K562 (cell line): ENCODE results near the gene GPD2. TPM values are rescaled to one million over a fixed set of nuclear protein-coding genes. Genes with fewer than 3 reads are reported as not detected.

Source experiments
- ATAC-seq: fragments of 200-7000 bp; cut with Tn5 transposase; 3 replicates; pipeline ENCODE4 v1.9.1; 2020; ENCODE audit warnings: moderate library complexity
- BruUV-seq: library from RNA; stranded (reverse); fragments of 400-500 nt; replicated peaks from 2 replicates; lab custom pipeline; 2021; lab: Mats Ljungman, UMichigan
- CTCF ChIA-PET: fragments of 300-600 bp; formaldehyde crosslinking; extraction: SDS; loops from one replicate; lab custom pipeline; 2021; ENCODE audit warnings: low intra/inter-chr PET ratio; lab: Yijun Ruan, JAX
- POLR2A ChIA-PET: fragments of 300-600, 350-650 bp; sonication (Branson Sonifier 250); formaldehyde crosslinking; extraction: SDS; loops from one replicate; lab custom pipeline; 2021; ENCODE audit warnings: antibody characterized with exemption, inconsistent platforms; lab: Yijun Ruan, JAX
- DNase-seq, 4 experiments: peaks; one replicate each; pipeline versions ENCODE4 v3.0.0 to v3.0.0-alpha.2; 2011 to 2018; ENCODE audit warnings: low spot score in 3 of 4, mixed read lengths in 3 of 4; ENCODE audit errors: extremely low read depth in 1 of 4
- FAIRE-seq: peaks from 2 replicates; lab custom pipeline; 2011; peaks lifted over from hg19 to GRCh38; lab: Jason Lieb, UNC
- H2AFZ ChIP-seq: 2 replicates; pipeline ENCODE4 v1.6.0; 2011; ENCODE audit warnings: low read depth, low read length, control low read depth, inconsistent platforms
- H3K27ac ChIP-seq: fragments of 200-600 bp; 3 replicates; pipeline ENCODE4 v1.8.0; 2011; ENCODE audit warnings: low read depth, mild to moderate bottlenecking, control low read depth, inconsistent platforms, low read length, moderate library complexity, mixed read lengths; ENCODE audit errors: extremely low read depth
- H3K27me3 ChIP-seq, 2 experiments: fragments of 300-600 bp in 1 of 2; 2 replicates in 1 of 2; 3 replicates in 1 of 2; pipeline versions ENCODE4 v1.6.0 to v1.8.0; 2011; ENCODE audit warnings: inconsistent platforms in 2 of 2, low read length in 2 of 2, mild to moderate bottlenecking in 1 of 2, mixed read lengths in 1 of 2, moderate library complexity in 1 of 2; ENCODE audit not compliant: control insufficient read depth in 2 of 2, insufficient read depth in 2 of 2
- H3K36me3 ChIP-seq: fragments of 300-600 bp; 3 replicates; pipeline ENCODE4 v1.8.0; 2011; ENCODE audit warnings: mild to moderate bottlenecking, low read length, inconsistent platforms; ENCODE audit not compliant: control insufficient read depth, insufficient read depth
- H3K4me1 ChIP-seq, 2 experiments: fragments of 200-600 bp in 1 of 2; replicated peaks in 1 of 2; 2 replicates in 1 of 2; 3 replicates in 1 of 2; pipeline versions ENCODE4 v1.5.1 to v1.8.0; 2011; ENCODE audit warnings: inconsistent platforms in 2 of 2, low read length in 2 of 2, mild to moderate bottlenecking in 1 of 2, mixed read lengths in 1 of 2, moderate library complexity in 1 of 2; ENCODE audit not compliant: control insufficient read depth in 2 of 2, insufficient read depth in 2 of 2
- H3K4me2 ChIP-seq: 2 replicates; pipeline ENCODE4 v1.6.1; 2011; ENCODE audit warnings: low read length, control low read depth, inconsistent platforms, mixed read lengths; ENCODE audit not compliant: insufficient read depth
- H3K4me3 ChIP-seq: fragments of 200-600 bp; sonication (generic), shearing (Covaris generic); 2 replicates; pipeline ENCODE4 v1.5.1; 2016; ENCODE audit warnings: control low read depth, inconsistent platforms
- H3K79me2 ChIP-seq: fragments of 200-600 bp; 3 replicates; pipeline ENCODE4 v1.8.0; 2011; ENCODE audit warnings: low read length, inconsistent platforms; ENCODE audit not compliant: control insufficient read depth, insufficient read depth
- H3K9ac ChIP-seq, 2 experiments: 2 replicates each; pipeline versions ENCODE4 v1.6.0 to v1.6.1; 2011; ENCODE audit warnings: low read depth in 2 of 2, low read length in 2 of 2, control low read depth in 1 of 2, inconsistent platforms in 1 of 2, mild to moderate bottlenecking in 1 of 2, mixed read lengths in 1 of 2; ENCODE audit not compliant: insufficient read depth in 1 of 2
- H3K9me1 ChIP-seq: one replicate; pipeline ENCODE4 v1.6.0; 2011; ENCODE audit warnings: inconsistent platforms, mild to moderate bottlenecking, low read length, moderate library complexity; ENCODE audit not compliant: control insufficient read depth, insufficient read depth
- H3K9me3 ChIP-seq: replicated peaks from 2 replicates; pipeline ENCODE4 v1.5.1; 2011; ENCODE audit warnings: low read depth, low read length, inconsistent platforms; ENCODE audit not compliant: control insufficient read depth, insufficient read depth
- H4K20me1 ChIP-seq: replicated peaks from 2 replicates; pipeline ENCODE4 v1.6.1; 2011; ENCODE audit warnings: low read length, inconsistent platforms, mixed read lengths; ENCODE audit not compliant: control insufficient read depth, insufficient read depth
- CBX2 ChIP-seq: fragments of 200-600 bp; sonication (generic); IDR thresholded peaks from one replicate; pipeline ENCODE4 v1.6.1; 2012; ENCODE audit warnings: mild to moderate bottlenecking, low read length, inconsistent platforms; ENCODE audit not compliant: insufficient read depth, poor library complexity, severe bottlenecking
- CREB3L1 ChIP-seq: fragments of 450-650 bp; IDR thresholded peaks from 2 replicates; pipeline ENCODE4 v1.6.1; 2014; ENCODE audit warnings: low read depth, mild to moderate bottlenecking, moderate library complexity, borderline replicate concordance
- DDX20 ChIP-seq: fragments of 450-650 bp; IDR thresholded peaks from 2 replicates; pipeline ENCODE4 v1.6.1; 2016; ENCODE audit warnings: missing genetic modification characterization, low read depth, mild to moderate bottlenecking, missing compliant biosample characterization, moderate library complexity
- PHF21A ChIP-seq: fragments of 450-650 bp; IDR thresholded peaks from 2 replicates; pipeline ENCODE4 v1.6.1; 2017; ENCODE audit warnings: low read depth, borderline replicate concordance
- POLR2G ChIP-seq: fragments of 200-400 bp; formaldehyde crosslinking; IDR thresholded peaks from 2 replicates; pipeline ENCODE4 v1.6.1; 2017; ENCODE audit warnings: low read depth, mild to moderate bottlenecking, antibody characterized with exemption, low read length, moderate library complexity
- POLR3G ChIP-seq: IDR thresholded peaks from 2 replicates; pipeline ENCODE4 v1.6.1; 2011; ENCODE audit not compliant: insufficient read length, insufficient replicate concordance; ENCODE audit errors: extremely low read depth
- RBM15 ChIP-seq: fragments of 200-400 bp; formaldehyde crosslinking; IDR thresholded peaks from 2 replicates; pipeline ENCODE4 v1.6.1; 2018; ENCODE audit warnings: mild to moderate bottlenecking, low read length, moderate library complexity; ENCODE audit not compliant: insufficient read depth
- SMAD4 ChIP-seq: fragments of 250-450 bp; sonication (Bioruptor Pico); conservative IDR thresholded peaks from 2 replicates; pipeline ENCODE4 v1.8.0; 2021; ENCODE audit warnings: inconsistent platforms, mild to moderate bottlenecking, moderate library complexity
- SMARCA4 ChIP-seq: fragments of 450-650 bp; IDR thresholded peaks from 2 replicates; pipeline ENCODE4 v1.6.1; 2016
- ZNF436 ChIP-seq: fragments of 250-450, 450-650 bp; sonication (Bioruptor Pico); formaldehyde crosslinking; IDR thresholded peaks from 2 replicates; pipeline ENCODE4 v1.7.0; 2020; ENCODE audit warnings: mild to moderate bottlenecking
- WGBS: fragments of 100-300 bp; shearing (Covaris generic); methylation state at CpG from one replicate; pipeline ENCODE4 v1.1.6; 2016; ENCODE audit warnings: low coverage, mixed read lengths; ENCODE audit not compliant: insufficient coverage; ENCODE audit errors: missing lambda C conversion rate; 5-methylcytosine and 5-hydroxymethylcytosine counted together
- in situ Hi-C: fragments of 300-500 bp; cut with MboI; formaldehyde crosslinking; loops from 4 replicates; pipeline ENCODE4 v1.15.0; 2018; ENCODE audit warnings: inconsistent platforms, mixed read lengths
- intact Hi-C: fragments of 100-400 bp; cut with micrococcal nuclease; formaldehyde crosslinking; loops from 2 replicates; pipeline ENCODE4 v1.14.2; 2022
- polyA plus RNA-seq, 8 experiments: library from polyadenylated mRNA; depleted of rRNA in 4 of 8; stranded (reverse) in 5 of 8; unstranded in 3 of 8; fragments of >200 nt; fragmentation: Nextera tagmentation in 2 of 8; fragmentation: Illumina TruSeq in 1 of 8; extraction: Ambion mirVana in 2 of 8; extraction: Trizol in 1 of 8; gene quantifications; 2 replicates each; pipeline versions ENCODE4 v1.2.1 to v1.2.3, GENCODE V29; 2011 to 2014; ENCODE audit warnings: inconsistent platforms in 1 of 8, missing spikeins in 1 of 8
- total RNA-seq, 7 experiments: library from RNA; depleted of rRNA in 6 of 7; stranded (reverse); fragments of >200 nt in 6 of 7; fragmentation: Illumina TruSeq in 2 of 7; extraction: Trizol in 2 of 7; gene quantifications; 2 replicates each; pipeline versions ENCODE4 v1.2.1 to v1.2.3, GENCODE V29; 2011 to 2021; ENCODE audit warnings: low replicate concordance in 1 of 7
- TF ChIP-seq, protein P1 (sequence below), 2 experiments: fragments of 200-800 bp in 1 of 2; sonication (Bioruptor generic) in 1 of 2; sonication (generic) in 1 of 2; formaldehyde crosslinking in 1 of 2; IDR thresholded peaks in 1 of 2; conservative IDR thresholded peaks in 1 of 2; 2 replicates each; pipeline versions ENCODE4 v1.5.0 to v1.6.1; 2016 to 2020; ENCODE audit warnings: missing compliant biosample characterization in 1 of 2, missing genetic modification characterization in 1 of 2, missing genetic modification reagents in 1 of 2
- TF ChIP-seq, protein P2 (sequence below): IDR thresholded peaks from 2 replicates; pipeline ENCODE4 v1.6.1; 2011; ENCODE audit warnings: borderline replicate concordance, low read depth, mild to moderate bottlenecking, moderate library complexity, low read length; ENCODE audit not compliant: insufficient read depth, poor library complexity, severe bottlenecking
- TF ChIP-seq, protein P3 (sequence below): IDR thresholded peaks from 3 replicates; pipeline ENCODE4 v1.6.1; 2011; ENCODE audit warnings: borderline replicate concordance, mild to moderate bottlenecking; ENCODE audit not compliant: insufficient read length, insufficient read depth

GPD2 gene
- total and polyA plus RNA-seq, 9 of the 15 experiments (the other 6 are each of a cell fraction or from before 2014, with no cell fraction given): 5.2 to 39.2 (median 19.0) TPM

DNA sequence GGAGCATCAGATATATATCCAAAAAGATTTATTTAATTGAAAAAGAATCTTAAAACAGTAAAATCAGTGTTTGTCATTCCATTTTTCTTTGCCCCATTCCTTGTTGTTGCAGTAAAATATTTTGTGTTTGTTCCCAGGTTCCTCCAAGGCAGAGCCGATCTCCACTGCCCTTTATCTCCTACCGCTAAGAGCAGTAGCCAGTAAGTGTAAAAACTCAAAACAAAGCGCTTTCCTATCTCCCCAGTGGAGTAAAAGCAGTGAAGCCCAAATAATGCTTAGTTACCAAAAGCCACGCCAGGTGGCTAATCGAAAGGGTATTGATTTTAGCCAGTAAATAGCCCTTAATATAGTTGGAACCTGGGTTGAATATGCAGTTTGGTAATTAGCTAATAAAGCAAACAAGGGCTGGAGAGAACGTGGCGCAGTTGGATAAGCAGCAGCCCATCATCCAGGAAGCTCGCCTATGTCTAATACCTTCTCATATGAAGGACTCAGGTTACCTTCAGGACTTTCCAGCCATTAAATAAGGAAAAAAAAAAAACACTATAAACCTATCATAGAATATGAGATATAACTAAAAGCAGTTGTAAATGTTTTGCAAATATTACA is 12.4 kb upstream of the GPD2 start:
- Histone ChIP-seq H3K4me3 (no peak overlapping the region), H3K9ac (no peak overlapping the region), H4K20me1 (no peaks in the 10 kb centered on the region), H3K79me2 (no peaks in the 10 kb centered on the region), H3K9me1 (no peaks in the 10 kb centered on the region), H3K27me3 (no peaks in the 10 kb centered on the region), H3K4me1 (no peaks in the 10 kb centered on the region), H3K4me2 (no peak overlapping the region), H2AFZ (peak overlapping the region; percentile 11; the same call in 1 of the 2 replicates), H3K27ac (no peak overlapping the region), H3K36me3 (no peaks in the 10 kb centered on the region), H3K9me3 (no peaks in the 10 kb centered on the region; the same call in 1 of the 2 replicates)
- intact Hi-C loops (no loop called here), in situ Hi-C loops (no loop called here)
- BruUV-seq: no TSS peak
- TF ChIP-seq POLR2G (no peak), SMAD4 (CRISPR knock-in tag) (no peak), PHF21A (no peak), RBM15 (no peak), SMARCA4 (no peak), POLR3G (no peak), ZNF436 (CRISPR knock-in tag) (no peak), DDX20 (tag) (no peak), CREB3L1 (no peak), CBX2 (no peak)
- TF ChIP-seq, protein P1, sequence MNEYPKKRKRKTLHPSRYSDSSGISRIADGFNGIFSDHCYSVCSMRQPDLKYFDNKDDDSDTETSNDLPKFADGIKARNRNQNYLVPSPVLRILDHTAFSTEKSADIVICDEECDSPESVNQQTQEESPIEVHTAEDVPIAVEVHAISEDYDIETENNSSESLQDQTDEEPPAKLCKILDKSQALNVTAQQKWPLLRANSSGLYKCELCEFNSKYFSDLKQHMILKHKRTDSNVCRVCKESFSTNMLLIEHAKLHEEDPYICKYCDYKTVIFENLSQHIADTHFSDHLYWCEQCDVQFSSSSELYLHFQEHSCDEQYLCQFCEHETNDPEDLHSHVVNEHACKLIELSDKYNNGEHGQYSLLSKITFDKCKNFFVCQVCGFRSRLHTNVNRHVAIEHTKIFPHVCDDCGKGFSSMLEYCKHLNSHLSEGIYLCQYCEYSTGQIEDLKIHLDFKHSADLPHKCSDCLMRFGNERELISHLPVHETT (CRISPR knock-in tag; conservative IDR thresholded peaks at IDR 0.05 in 1 of 2, IDR thresholded peaks at IDR 0.05 in 1 of 2): no peak
- TF ChIP-seq, protein P2, sequence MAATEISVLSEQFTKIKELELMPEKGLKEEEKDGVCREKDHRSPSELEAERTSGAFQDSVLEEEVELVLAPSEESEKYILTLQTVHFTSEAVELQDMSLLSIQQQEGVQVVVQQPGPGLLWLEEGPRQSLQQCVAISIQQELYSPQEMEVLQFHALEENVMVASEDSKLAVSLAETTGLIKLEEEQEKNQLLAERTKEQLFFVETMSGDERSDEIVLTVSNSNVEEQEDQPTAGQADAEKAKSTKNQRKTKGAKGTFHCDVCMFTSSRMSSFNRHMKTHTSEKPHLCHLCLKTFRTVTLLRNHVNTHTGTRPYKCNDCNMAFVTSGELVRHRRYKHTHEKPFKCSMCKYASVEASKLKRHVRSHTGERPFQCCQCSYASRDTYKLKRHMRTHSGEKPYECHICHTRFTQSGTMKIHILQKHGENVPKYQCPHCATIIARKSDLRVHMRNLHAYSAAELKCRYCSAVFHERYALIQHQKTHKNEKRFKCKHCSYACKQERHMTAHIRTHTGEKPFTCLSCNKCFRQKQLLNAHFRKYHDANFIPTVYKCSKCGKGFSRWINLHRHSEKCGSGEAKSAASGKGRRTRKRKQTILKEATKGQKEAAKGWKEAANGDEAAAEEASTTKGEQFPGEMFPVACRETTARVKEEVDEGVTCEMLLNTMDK: no peak
- TF ChIP-seq, protein P3, sequence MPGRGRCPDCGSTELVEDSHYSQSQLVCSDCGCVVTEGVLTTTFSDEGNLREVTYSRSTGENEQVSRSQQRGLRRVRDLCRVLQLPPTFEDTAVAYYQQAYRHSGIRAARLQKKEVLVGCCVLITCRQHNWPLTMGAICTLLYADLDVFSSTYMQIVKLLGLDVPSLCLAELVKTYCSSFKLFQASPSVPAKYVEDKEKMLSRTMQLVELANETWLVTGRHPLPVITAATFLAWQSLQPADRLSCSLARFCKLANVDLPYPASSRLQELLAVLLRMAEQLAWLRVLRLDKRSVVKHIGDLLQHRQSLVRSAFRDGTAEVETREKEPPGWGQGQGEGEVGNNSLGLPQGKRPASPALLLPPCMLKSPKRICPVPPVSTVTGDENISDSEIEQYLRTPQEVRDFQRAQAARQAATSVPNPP: no peak
- no peak for DNase-seq
- no peak for FAIRE-seq
- ATAC-seq: peak; percentile 57; the same call in 1 of the 3 replicates
- WGBS: 27% methylated on average over 8 of the region's 8 CpGs
- POLR2A ChIA-PET: interaction anchor here (0.6 to 0.7 kb wide), 2 partner anchors 22 to 38 kb away, joined by 3 read pairs; no protein-coding TSS in a partner anchor
- CTCF ChIA-PET: no interaction called here
